PFSK-1 (cell line): Measurements from ENCODE around the gene MAGEA12.
"Not testable (repeated sequence)": the region's sequence is repeated elsewhere in the genome, so short reads cannot be mapped to it uniquely, and the experiment has no call there.

Source experiments
- FOXP2 ChIP-seq: optimal IDR thresholded peaks from 2 replicates; pipeline ENCODE3; 2011; ENCODE audit warnings: borderline replicate concordance, control low read depth, inconsistent platforms; ENCODE audit not compliant: insufficient read depth; ENCODE audit errors: extremely low read length, extremely low read depth
- POLR2AphosphoS5 ChIP-seq: IDR thresholded peaks from 2 replicates; pipeline ENCODE4 v1.6.1; 2012; ENCODE audit warnings: low read depth, mild to moderate bottlenecking, control low read depth, low read length, moderate library complexity
- SIN3A ChIP-seq: IDR thresholded peaks from 2 replicates; pipeline ENCODE4 v1.6.1; 2012; ENCODE audit warnings: mild to moderate bottlenecking, low read length, moderate library complexity, borderline replicate concordance; ENCODE audit not compliant: insufficient read depth
- TAF1 ChIP-seq: IDR thresholded peaks from 2 replicates; pipeline ENCODE4 v1.6.1; 2012; ENCODE audit warnings: low read length, control low read depth, borderline replicate concordance; ENCODE audit not compliant: insufficient read depth
- TF ChIP-seq, protein P1 (sequence below), 2 experiments: IDR thresholded peaks; 2 replicates each; pipeline versions ENCODE4 v1.6.1 to v1.8.0; 2011 to 2012; ENCODE audit warnings: low read depth in 2 of 2, low read length in 2 of 2, control low read depth in 1 of 2, inconsistent platforms in 1 of 2, mild to moderate bottlenecking in 1 of 2, moderate library complexity in 1 of 2; ENCODE audit not compliant: insufficient read depth in 1 of 2

MAGEA12 gene

DNA sequence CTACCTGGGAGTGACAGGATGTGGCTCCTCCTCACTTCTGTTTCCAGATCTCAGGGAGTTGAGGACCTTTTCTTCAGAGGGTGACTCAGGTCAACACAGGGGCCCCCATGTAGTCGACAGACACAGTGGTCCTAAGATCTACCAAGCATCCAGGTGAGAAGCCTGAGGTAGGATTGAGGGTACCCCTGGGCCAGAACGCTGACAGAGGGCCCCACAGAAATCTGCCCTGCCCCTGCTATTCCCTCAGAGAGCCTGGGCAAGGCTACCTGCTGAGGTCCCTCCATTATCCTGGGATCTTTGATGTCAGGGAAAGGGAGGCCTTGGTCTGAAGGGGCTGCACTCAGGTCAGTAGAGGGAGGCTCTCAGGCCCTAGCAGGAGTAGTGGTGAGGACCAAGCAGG, 1.5 kb downstream of the MAGEA12 start:
- TF ChIP-seq SIN3A (no peak), POLR2AphosphoS5 (no peak), TAF1 (no peak), FOXP2 (no peak)
- TF ChIP-seq, protein P1, sequence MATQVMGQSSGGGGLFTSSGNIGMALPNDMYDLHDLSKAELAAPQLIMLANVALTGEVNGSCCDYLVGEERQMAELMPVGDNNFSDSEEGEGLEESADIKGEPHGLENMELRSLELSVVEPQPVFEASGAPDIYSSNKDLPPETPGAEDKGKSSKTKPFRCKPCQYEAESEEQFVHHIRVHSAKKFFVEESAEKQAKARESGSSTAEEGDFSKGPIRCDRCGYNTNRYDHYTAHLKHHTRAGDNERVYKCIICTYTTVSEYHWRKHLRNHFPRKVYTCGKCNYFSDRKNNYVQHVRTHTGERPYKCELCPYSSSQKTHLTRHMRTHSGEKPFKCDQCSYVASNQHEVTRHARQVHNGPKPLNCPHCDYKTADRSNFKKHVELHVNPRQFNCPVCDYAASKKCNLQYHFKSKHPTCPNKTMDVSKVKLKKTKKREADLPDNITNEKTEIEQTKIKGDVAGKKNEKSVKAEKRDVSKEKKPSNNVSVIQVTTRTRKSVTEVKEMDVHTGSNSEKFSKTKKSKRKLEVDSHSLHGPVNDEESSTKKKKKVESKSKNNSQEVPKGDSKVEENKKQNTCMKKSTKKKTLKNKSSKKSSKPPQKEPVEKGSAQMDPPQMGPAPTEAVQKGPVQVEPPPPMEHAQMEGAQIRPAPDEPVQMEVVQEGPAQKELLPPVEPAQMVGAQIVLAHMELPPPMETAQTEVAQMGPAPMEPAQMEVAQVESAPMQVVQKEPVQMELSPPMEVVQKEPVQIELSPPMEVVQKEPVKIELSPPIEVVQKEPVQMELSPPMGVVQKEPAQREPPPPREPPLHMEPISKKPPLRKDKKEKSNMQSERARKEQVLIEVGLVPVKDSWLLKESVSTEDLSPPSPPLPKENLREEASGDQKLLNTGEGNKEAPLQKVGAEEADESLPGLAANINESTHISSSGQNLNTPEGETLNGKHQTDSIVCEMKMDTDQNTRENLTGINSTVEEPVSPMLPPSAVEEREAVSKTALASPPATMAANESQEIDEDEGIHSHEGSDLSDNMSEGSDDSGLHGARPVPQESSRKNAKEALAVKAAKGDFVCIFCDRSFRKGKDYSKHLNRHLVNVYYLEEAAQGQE (IDR thresholded peaks at IDR 0.05; ENCODE audit: insufficient read depth in 1 of 2, low read depth in 2 of 2, low read length in 2 of 2) = no peak

DNA sequence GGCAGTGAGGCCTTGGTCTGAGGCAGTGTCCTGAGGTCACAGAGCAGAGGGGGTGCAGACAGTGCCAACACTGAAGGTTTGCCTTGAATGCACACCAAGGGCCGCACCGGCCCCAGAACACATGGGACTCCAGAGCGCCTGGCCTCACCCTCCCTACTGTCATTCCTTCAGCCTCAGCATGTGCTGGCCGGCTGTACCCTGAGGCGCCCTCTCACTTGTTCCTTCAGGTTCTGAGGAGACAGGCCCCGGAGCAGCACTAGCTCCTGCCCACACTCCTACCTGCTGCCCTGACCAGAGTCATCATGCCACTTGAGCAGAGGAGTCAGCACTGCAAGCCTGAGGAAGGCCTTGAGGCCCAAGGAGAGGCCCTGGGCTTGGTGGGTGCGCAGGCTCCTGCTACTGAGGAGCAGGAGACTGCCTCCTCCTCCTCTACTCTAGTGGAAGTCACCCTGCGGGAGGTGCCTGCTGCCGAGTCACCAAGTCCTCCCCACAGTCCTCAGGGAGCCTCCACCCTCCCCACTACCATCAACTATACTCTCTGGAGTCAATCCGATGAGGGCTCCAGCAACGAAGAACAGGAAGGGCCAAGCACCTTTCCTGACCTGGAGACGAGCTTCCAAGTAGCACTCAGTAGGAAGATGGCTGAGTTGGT, 2.4 kb downstream of the MAGEA12 start:
- TF ChIP-seq SIN3A (no peak), POLR2AphosphoS5 (no peak), FOXP2 (no peak), TAF1 (no peak)
- TF ChIP-seq, protein P1 (IDR thresholded peaks at IDR 0.05; ENCODE audit: insufficient read depth in 1 of 2, low read depth in 2 of 2, low read length in 2 of 2) = no peak

DNA sequence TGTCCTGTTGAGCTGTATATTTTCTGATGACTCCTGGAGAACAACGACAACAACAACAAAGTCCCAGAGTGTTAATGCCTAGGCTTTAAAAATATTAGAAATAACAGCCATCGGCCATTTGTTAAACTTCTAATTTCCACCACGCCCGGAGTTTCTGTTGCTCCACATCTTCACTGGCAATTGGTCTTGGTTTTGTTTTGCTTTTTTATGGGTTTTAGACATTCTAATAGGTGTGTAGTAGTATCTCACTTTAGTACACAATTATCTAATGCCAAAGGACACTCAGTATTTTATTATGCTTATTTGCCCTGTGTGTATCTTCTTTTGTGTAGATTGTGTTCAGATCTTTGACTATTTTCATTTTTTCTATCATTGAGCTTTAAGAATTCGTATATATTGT, 5.0 kb downstream of the MAGEA12 start:
- TF ChIP-seq POLR2AphosphoS5 (no peak), TAF1 (no peak), FOXP2 (no peak), SIN3A (no peak)

DNA sequence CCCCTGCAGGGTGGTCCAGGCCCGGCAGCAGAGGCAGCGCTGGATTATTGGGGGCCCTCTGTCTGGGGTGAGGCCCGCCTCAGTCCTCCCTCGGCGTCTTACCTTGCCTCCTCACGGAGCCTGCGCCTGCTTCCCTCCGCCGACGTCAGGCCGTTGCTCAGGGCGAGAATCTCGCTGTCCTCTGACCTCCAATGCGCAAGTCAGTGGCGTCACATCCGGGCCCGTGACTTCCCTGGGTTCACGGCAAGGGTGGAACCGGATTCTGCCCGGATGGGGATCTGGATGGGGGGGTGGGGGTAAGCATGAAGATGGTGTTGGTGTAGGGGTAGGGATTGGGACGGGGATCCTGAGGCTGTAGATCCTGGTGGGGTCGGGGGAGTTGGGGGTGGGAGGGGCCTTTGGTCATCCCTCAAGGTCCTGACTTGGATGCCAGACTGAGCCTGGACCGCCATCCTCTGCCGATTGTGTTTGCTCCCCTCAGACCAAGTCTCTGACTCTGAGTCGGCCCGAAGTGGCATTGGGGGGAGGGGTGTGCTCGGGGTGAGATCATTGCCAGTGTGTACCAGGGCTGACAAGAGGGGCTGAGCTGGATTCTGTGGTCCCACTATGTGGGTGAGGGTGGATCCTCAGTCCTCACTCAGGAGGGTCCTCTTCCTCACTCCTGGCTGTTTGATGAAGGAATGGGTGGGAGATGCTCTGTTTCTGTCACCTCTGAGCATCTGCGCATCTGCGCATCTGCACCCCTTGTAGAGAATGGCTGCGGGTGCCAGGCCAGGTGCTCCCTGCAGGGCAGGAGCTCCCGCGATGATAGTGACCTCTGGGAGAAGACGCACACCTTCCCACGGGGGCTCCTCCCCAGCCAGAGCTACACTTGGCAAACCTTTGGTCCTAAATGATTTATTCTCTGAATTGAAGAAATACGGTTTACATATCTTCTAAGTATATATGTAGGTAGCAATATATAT, 20.4 kb downstream of the MAGEA12 start, which contains the start of gene MAGEA2:
Gene MAGEA2, minus strand, starts transcription at position 157 of the 965 bp plus-strand sequence. CDS start 2,479 bp downstream, outside the sequence.
- not testable (repeated sequence) for TF ChIP-seq POLR2AphosphoS5, TAF1
- TF ChIP-seq, protein P1 (IDR thresholded peaks at IDR 0.05; ENCODE audit: insufficient read depth in 1 of 2, low read depth in 2 of 2, low read length in 2 of 2) = not testable (repeated sequence)

DNA sequence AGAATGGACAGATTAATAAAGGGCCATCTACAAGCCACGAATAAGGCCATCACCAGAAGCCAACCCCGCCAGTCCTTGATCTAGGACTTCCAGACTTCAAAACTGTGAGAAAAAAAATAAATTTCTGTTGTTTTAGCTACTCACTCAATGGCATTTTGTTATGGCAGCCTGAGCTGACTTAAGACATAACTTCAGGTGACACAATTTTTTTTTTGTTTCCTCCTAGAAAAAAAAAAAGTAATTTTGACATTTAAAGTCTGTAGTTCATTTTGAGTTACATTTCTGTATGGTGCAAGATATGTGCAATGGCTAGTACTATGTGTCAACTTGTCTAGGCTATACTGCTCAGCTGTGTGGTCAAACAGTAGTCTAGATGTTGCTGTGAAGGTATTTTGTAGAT, 25.4 kb downstream of the MAGEA12 start, which contains the start of gene CSAG3:
Gene CSAG3, plus strand, starts transcription at position 301 of the 400 bp plus-strand sequence.
- TF ChIP-seq, protein P1 (IDR thresholded peaks at IDR 0.05; ENCODE audit: insufficient read depth in 1 of 2, low read depth in 2 of 2, low read length in 2 of 2) = not testable (repeated sequence)
- TF ChIP-seq TAF1, SIN3A: not testable (repeated sequence)
